Activated naive CD8-positive, alpha-beta T cell treated with anti-CD3 and anti-CD28 coated beads, Interleukin-2, amount 50 U/mL, for 16 hours (primary cell): ENCODE results near the gene P3H2.

Source experiments
- DNase-seq: peaks from one replicate; pipeline ENCODE4 v3.0.0-alpha.2; 2020; ENCODE audit warnings: low read depth, low spot score

Gene P3H2

DNA sequence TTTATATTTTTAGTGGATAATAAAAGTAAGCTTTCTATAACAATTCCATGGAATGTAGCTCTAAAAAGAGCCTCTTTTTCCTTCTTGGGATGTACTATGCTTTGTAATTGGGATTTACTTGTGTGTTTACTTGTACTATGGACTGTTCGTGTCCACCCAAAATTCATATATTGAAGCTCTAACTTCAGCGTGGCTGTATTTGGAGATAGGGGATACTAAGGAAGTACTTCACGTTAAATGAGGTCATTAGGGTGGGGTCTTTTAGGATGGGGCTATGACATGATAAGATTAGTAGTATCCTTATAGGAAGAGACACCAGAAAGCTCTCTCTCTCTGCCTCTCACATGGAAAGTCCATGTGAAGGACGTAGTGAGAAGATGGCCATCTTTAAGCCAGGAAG is 64.9 kb downstream of the P3H2 start:
- no peak for DNase-seq

- DNase-seq, result no peak
Observed at GRCh38 chr3:190053919-190054672, 66.6 kb downstream of the P3H2 start.

GRCh38 chr3:190051641-190052040 is 69.1 kb downstream of the P3H2 start:
- DNase-seq, result no peak

DNA sequence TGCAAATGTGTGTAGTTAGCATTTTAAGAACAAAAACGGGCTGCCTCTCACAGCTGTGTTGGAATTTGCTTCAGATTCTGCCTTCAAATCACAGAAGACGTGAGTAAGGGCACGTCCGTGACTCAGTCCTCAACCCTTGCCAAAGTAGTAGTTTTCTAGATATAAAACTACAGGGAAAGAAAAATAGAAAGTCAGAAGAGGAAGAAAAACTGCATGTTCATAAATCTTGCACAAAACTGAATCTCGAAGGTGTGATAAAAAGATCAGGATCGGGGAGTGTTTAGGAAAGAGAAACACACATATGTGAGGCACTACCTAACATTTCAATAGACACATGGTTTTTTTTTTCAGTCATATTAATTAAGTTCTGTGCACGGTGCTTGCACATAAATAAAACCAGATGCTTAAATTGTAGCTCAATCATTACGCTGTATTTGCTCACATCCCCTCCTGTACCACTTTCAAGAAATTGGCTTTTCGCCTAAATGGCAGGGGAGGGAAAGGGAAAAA is 71.7 kb downstream of the P3H2 start:
- no peak for DNase-seq

GRCh38 chr3:190044974-190045373 is 75.7 kb downstream of the P3H2 start:
- no peak for DNase-seq

GRCh38 chr3:190044142-190044541 is 76.6 kb downstream of the P3H2 start:
- DNase-seq, result no peak

- DNase-seq, result no peak
Observed at GRCh38 chr3:190043741-190044140, 77.0 kb downstream of the P3H2 start.

DNA sequence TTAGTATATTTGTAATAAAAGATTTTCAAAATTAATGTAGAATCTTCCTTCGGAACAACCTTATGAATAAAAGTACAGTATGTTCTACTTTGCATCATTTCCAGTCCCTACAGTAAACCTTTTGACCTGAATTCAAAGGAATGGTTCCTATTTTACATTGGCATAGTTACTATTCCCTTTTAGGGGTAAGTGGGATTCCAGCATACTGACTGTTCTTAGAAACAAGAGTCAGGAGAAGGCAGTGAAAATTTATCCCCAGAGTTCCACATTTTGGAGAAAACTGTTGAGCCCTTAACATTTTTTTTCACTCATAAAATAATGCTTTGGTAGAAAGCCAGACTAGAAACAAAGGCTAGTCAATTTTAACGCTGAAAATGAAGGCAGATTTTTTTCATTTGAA is 78.1 kb downstream of the P3H2 start:
- no peak for DNase-seq

GRCh38 chr3:190041333-190042041 is 79.2 kb downstream of the P3H2 start:
- DNase-seq, result no peak

- no peak for DNase-seq
Observed at GRCh38 chr3:190040145-190040544, 80.6 kb downstream of the P3H2 start.

DNA sequence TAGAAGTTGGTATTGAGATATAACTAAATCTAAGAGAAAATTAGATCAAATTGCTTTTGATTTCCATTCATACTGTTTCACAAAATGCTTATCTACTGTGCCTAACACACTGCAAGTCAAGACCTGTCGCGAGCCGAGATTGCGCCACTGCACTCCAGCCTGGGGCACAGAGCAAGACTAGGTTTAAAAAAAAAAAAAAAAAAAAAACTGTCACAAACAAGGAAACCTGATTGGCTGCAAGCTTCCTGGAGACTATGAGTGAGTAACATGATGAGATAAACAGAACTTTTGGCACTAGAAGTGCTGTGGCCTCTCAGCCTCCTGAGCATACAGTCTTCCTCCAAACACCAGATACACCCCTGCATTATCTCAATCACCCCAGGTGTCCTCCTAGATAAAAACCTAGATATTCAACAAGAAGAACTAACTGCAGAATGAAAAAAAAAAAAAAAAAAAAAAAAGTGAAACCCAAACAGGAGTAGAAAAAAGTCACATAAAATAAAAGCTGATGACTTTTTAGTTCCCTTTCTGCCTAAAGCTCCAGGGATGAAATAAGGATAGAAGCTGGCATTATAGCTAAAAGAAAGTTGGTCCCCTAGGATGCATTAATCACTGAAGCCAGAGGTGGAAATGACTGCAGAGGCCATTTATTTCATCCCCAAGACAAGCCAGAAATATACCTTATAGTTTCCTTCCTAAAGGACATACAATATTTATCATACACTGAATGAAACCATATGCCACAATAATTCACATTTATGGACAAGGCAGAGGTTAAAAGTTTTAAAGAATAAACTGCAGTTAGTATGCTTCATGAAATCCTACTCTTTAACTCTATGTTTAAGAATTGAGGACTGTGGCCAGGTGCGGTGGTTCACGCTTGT is 82.4 kb downstream of the P3H2 start:
- no peak for DNase-seq

DNA sequence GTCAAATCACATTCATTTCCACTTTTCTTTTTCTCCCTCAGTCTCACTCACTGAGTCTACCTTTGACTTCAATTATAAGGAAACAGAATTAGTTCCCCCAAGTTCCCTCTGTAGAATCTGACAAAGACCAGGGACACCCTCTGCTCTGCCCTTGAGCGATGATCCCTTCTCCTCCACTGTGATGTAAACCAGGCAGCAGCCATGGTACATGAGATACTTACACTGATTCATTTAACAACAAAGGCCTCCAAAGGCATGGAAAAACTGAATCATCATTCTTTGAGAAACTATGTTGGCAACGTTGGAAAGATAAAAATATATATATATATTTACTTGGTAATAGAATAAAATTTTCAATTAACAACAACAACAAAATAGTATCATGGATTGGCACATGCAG is 84.1 kb downstream of the P3H2 start:
- no peak for DNase-seq

GRCh38 chr3:190034446-190034845 is 86.3 kb downstream of the P3H2 start:
- DNase-seq, result no peak

GRCh38 chr3:190032923-190033322 is 87.8 kb downstream of the P3H2 start:
- DNase-seq, result no peak

- DNase-seq, result no peak
Observed at GRCh38 chr3:190031887-190032752, 88.6 kb downstream of the P3H2 start.

GRCh38 chr3:190027116-190027515 is 93.6 kb downstream of the P3H2 start:
- DNase-seq, result no peak

GRCh38 chr3:190026154-190026553 is 94.5 kb downstream of the P3H2 start:
- DNase-seq, result no peak

- no peak for DNase-seq
Observed at GRCh38 chr3:190024912-190025311, 95.8 kb downstream of the P3H2 start.

- DNase-seq, result no peak
Observed at GRCh38 chr3:190019844-190020243, 100.9 kb downstream of the P3H2 start.

- no peak for DNase-seq
Observed at GRCh38 chr3:190019006-190019405, 101.7 kb downstream of the P3H2 start.

GRCh38 chr3:190018460-190018859 is 102.2 kb downstream of the P3H2 start:
- no peak for DNase-seq
